ENCODE measurements around the gene LRRK1.

The LRRK1 gene

DNA sequence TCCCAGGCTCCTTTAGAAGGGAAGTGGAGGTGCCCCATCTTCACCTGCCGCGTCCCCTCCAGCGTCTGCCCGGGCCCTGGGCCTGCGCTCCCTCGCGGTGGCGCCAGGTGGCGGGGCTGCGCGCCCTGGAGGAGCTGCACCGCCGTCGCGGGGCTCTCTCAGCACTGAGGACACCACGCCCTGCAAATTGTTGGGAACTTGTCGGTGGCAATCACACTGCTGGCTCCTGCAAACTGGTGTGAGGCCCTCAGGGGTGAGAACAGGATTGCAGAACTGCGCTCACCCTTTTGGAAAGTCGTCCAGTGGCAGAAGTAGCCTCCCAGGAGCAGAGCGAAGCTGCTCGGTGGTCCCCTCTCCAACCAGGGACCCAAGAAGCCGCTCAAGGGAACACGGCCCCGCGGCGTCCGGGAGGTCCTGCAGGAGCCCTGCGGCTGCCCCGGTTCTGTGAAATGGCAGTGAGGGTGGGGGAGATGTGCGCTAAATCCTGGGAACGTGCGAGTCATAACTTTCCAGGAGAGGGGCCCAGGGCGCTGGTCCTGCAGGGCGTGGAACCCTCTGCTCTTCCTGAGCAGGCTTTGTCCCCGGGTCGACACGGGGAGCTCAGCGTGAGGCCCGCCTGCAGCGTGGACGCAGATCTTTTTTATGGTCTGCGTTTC is 995 bp upstream of the LRRK1 start:
- DNase-seq = peak; percentile 56

DNA sequence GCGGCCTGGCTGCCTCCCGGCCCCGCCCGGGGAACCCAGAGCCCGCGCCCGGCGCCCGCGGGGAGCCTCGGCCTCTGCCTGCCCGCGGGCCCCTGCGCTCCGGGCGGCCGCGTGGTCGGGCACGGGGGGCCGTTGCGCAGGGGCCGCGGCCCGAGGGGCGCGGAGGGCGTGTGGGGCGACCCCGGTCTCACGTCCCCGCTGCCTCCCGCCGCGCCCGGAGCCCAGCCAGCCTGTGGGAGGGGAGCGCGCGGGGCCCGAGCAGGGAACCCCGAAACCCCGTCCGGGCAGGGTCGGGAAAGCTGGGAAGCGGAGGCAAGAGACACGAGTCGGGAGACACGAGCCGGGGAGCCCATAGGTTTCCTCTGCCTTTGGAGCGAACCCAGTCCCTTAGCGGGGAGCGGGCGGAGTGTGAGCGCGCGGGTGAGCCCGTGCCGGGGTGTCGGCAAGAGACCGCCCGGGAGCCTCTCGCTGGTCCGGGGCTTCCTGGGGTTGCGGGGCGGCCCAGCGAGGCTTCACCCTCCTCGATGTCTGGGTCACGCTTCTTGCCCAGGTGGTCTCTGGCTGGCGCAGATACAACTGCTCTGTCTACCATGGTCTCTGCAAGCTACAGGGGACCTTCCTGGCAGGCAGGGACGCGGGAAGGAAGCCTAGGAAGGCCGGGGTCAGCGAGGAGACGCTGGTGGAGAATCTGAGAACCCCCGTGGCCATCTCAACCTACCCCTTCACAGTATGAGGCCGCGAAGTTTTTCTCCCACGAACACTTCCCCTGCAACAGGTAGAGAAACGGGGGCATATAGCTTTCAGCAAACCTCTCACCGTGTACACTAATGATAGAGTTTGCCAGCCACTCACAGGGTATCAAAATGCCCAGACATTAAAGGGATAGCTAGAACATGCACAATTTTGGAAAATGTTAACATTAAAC is 586 bp downstream of the LRRK1 start:
- DNase-seq = no peak

DNA sequence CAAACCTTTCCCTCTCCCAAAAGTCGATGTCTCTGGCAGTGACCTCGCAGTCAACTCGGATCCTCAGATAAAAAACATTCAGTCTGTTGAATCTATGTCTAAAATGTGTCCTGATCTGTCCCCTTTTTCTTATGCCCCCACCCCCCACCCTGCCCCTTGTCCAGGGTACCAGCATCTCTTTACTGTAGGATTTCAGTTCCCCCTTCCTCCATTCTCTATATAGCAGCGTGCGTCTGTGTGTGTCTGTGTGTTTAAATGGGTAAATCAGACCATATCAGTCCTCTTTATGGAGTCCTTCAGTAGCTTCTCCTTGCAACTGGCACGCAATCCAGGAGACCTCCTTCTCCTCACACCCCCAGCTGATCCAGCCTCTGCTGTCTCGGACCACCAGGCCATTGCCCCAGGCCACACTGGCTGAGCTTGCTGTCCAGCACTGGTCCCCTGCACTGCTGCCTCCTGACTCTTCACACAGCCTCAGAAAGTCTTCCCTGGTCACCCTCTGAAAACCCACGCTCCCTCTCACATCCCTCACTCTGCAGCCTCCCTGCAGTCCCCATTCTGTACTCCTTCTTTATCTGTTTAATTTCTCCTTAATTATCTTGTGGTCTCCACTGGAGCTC is 1.5 kb downstream of the LRRK1 start:
- DNase-seq = no peak

DNA sequence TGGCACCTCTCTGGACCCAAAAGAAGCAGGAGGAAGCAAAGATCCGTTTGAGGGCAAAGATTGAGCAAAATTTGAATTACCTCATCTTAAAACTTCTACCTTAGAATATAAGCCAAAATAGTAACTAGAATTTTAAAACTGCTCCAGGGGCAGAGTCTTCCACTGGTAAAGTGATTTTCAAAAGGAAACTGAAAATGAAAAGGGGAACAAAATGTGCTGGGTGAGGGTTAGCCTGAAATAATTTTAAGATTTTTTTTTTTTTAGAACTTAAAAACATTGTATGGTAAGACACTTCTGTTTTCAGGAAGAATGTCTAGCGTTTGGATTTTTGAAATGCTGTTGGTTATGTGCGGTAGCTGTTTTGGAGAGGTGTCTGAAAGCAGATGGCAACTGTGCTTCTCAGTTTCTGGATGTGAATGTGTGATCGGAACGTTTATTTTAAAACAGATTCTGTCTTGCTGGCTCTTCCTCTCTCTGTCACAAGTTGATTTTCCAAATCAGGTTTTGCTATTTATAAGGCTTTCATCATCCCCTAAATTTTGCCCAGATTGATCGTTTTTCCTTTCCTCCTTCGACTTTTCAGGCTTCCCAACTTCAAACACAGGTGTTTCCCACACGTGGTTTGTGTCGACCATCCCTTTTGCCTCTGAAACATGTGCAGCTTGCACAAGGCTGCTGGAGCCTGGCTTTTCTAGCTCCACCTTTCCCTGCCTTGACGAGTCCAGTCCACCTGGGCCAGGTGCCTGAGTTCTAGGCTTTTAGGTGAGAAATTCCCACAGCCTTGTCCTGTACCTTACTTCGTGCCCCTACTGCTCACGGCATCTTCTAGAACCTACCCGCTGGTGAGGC is 3.3 kb downstream of the LRRK1 start:
- DNase-seq = no peak

DNA sequence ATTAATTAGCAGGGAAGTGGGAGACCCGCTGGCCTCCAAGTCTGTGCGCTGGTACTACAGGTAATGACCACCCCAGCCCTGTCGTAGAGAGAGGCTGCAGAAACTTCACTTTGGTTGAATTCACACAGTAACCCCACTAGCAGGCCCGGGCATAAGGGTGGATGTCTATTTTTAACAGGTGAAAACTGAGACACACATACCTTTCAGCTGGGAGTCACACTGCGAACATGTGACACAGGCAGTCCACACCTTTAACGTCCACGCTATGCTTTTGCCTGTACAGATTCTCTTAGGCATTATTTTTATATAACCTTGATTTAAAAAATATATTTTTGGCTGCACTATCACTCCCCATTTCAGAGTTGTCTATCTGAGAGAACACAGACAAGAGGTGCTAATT is 3.9 kb downstream of the LRRK1 start:
- no peak for DNase-seq

DNA sequence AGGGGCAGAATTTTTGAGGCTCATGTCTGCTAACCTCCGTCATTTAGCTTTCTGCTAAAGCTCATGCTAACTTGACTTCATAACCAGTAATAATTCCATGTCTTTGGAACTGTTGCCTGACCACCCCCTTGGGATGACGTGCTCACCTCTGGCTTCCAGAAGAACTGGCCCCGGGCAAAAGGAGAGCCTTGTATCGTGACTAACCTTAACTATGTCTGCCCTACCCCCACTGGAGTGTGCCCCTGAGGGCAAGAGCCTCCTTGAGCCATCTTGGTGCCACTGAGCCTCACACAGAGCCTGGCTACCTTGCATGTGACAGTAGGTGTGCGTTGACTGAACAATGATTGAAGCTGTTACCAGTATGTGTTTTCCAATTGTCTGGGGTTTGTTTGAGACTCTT is 4.7 kb downstream of the LRRK1 start:
- no peak for DNase-seq

DNA sequence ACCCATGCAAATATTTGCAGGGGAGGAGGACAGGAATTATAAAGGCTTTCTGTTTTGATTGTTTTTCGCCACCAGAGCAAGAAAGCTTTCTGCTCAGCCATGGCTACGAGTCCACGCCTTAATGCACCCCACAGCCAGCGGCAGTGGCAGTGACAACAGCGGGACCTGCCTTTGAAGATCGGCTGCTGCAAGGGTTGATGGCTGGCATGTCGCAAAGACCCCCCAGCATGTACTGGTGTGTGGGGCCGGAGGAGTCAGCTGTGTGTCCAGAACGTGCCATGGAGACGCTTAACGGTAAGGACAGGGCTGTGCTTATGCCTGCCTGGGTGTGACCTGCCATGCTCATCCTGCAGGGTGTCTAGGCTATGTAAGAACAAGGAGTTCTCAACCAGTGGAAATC is 5.3 kb downstream of the LRRK1 start:
- DNase-seq = no peak

DNA sequence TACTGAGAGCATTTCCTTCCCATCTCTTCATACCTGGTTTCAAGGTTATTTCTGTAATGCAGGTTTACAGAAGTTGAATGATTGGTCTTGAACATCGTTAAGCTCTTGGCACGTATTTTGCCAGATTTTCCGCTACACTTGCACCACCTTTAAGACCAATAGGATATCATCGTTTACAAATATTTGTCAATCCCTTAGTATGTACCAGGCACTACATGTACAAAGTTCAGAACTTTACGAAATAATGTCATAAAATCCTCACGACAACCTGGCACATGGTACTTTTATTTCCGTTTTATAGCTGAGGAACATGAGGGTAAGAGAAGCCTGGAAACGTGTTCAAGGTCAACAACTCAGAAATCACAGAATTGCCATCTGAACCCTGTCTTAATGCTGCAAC is 6.3 kb downstream of the LRRK1 start:
- DNase-seq = no peak

DNA sequence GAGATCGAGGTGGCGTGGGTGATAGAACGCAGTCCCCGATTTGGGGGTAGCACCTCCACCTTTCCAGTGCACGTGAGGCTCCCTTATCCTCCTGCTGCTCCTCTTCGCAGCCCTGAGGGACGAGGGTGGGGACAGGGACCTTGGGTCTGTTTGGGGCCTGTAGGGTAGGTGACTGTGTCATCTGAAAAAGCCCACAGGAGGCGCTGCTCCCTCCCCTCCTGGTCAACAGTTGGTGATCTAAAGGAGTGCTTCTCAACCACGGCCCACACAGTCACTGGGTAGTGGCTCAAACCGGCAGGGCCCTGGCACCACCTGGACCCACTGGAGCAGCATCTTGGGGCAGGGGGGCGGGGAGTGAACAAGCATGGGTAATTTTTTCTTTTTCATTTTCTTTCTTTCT is 7.1 kb downstream of the LRRK1 start:
- no peak for DNase-seq

DNA sequence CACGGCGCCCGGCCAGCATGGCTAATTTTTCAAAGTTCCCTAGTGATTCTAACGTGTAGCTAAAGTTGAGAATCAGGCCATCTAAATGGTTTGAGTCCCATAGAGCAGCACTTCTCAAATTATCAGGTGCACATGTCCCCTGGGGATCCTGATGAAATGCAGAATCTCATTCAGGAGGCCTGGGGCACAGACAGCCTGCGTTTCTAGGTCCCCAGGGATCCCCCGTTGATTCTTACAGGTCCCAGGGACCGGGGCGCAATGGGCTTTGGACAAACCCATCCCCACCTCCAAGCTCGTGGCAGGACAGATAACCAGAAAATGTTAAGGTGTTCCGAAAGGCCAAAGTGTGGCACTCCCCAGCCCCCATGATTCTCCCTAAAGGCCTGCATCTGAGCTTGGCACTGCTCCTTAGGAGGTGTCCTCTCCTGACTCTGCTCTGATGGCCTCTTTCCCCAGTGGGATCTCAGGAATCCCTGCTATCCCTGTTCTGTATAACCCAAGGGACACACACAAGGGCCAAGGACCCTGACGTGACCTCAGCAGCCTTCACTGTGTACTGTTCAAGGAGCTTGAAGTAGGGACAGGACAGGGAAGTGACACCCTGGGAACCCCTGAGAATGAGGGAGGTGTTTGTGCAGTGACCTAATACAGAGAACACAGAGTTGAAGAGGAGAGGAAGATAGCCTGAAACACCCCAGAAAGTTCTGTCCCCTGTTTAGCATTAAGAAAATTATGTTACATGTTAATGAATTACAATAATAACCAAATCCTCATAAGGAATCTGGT is 8.0 kb downstream of the LRRK1 start:
- DNase-seq = no peak

DNA sequence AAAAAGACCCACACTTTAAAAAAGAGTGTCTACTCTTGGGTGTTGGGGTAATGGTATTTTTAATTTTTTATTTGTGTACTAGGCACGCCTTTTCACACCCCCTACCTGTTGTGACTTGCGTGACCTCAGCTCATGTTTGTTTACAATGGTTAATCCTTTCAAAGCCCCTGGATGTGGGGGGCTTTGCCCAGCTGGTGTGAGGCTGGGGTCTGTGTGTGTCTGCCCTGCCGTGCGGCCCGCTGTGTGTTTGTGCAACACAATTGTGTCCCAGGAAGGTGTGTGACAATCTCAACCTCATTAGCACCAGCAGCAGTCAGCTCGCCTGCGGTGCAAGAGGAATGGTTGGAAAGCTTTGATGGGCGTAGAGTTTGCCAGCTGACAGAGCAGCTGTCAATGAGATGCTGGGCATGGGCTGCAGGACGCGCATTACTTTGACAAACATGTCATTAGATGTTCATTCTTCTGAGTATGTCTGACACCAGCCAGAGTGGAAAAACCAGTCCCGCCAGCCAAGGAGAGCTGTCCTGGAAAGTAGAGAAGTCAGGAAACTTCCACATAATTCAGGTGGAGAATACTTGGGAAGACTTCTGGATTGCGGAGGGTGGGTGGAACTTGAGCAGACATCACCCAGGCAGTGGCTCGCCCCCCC is 9.6 kb downstream of the LRRK1 start:
- DNase-seq = no peak

DNA sequence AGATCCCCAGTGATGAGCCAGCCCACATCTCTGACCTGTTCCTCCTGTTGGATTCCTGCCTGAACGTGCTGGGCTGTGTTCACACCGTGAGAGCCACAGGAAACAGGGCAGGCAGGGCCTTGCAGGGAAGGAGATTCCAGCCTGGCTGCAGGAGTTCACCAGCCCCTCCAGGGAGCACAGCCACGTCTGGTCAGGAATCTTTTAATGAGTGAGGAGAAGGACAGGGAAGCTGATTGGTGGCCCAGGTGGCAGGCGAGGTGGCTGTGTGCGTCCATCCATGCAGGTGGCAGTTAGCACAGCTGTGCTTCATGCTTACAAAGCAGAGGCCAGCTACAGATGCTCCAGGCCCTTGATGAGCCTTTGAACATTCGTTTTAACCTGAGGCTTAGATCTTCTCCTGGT is 10.5 kb downstream of the LRRK1 start:
- no peak for DNase-seq

DNA sequence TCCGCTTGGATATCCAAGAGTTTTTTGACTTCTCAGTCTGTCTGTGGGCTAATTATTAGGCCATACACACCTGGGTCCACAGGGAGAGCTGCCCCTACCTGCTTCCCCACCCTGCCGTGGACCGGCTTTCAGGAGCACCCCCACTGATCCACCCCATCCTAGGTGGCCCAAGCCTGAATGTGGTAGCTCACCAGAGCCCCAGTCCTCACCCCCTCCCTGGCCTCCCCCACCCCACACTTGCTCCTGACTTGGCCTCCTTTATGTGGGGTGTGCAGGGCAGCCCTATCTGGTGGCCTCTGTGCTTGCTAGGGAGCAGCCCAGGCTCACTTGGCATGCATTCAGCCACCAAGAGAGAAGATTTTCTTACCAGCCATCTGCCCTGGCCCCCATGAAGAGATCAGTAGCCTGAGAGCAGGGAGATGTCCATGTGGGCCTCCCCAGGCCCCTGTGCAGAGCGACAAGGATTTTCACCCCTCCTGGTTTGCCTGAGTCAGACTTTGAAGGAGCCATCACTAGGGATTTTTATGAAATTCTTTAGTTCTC is 11.2 kb downstream of the LRRK1 start:
- DNase-seq = no peak

DNA sequence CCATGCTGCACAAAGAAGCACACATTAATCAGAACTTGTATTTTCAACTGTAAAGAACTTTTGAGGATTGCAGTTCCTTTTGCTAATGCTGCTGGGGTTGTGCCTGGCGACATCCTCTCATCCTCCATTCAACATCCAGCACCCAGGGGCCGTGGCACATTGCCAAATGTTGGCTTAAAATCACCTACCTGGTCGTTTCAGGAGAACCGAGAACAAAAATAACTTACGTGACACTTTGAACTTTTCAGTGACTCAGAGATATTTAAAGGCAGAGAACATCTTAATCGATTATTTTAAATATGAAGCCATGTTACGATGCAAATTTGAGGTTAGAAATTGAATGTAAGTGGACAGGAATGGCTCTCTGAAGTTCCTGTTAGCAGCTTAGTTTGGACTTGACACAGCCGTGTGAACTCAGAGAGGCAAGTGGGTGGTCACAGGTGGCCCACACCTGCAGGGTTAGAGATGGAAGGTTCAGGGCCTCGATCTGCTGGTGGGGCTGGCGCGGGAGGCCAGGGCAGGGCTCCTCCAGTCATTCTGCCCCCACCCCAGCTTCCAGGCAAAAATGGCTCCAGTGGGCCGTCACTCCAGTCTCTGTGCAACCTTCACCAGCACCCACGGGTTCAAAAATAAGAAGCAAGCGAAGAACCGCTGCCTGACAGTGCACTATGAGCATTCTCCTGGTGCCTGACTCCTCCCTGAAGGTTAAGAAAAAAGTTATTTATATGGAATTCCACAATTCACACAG is 12.2 kb downstream of the LRRK1 start:
- no peak for DNase-seq

DNA sequence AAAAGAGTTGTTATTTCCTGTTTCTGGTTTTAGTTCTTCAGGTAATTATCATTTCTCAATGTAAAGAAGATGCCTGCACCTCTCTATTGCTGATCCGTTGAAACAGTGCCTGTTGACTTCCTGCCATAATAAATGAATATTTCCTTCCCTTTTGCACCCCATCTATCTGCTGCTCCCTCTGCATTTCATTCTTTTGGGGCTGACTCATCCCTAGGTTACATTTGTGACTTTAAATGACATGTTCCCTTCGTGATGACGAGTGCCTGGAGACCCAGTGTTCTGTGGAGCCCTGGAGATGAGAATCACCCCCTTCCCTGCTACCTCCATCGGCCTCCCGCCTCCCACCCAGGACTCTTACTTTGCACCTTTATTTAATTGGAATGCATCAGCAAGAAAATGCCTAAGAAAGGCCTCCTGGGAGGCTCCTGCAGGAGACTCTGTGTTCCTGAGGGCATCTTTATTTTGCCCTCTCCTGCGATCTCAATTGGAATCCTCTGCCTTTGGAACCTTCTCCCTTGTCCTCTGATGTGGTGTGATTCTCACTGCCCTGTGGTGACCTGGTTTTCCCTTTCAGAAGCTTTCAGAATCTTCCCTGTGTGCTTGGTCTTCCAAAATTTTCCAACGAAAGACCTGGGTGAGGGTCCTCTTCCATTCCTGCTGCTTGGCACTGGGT is 13.7 kb downstream of the LRRK1 start:
- no peak for DNase-seq

DNA sequence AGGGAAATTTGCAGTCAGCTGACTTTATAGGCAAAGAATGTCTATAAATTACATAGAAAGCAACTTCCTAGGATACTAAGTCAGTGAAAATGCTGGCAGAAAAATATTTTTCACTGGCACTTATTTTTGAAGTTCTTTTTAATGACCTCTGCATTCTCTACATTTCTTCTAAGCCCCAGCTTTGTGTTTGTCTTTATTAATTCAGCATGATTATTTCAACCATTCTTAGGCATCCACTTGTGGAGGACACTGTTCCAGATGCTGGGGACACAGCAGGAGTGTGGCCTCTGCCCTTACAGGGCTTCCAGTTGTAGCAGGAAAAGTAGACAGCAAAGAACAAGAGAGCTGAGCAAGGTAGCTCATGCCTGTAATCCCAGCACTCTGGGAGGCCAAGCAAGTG is 15.0 kb downstream of the LRRK1 start:
- no peak for DNase-seq

DNA sequence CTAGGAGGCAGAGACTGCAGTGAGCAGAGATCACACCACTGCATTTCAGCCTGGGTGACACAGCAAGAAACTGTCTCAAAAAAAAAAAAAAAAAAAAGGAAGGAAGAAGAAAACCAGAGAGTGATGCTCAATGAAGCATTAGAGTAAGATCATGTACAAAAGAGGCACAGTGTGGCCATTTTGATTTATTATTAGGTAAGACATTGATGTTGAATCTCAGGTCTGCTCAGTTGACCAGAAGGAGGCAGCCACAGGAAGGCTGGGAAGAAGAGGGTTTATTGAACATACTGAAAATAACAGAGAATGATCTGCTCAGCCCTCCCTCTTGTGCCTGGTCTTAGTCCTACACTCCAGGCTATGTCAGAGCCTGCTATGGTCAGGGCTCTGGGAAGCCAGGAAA is 15.6 kb downstream of the LRRK1 start:
- DNase-seq = no peak

DNA sequence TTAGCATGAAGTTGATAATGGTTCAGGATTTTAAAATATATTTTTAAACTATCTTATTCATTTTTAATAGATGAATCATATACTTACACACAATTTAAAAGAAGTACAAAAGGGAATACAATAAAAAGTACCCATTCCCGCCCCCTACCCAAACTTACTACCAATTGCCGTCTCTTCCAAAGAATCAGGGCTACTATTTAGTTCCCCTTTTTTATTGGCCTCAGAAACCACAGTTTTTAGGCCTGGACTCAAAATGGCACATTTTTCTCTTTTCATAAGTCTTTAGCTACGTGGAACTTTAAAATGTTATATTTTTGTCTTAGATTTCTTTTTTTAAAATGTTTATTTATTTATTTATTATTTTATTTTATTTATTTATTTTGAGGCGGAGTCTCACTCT is 18.0 kb downstream of the LRRK1 start:
- DNase-seq = no peak

DNA sequence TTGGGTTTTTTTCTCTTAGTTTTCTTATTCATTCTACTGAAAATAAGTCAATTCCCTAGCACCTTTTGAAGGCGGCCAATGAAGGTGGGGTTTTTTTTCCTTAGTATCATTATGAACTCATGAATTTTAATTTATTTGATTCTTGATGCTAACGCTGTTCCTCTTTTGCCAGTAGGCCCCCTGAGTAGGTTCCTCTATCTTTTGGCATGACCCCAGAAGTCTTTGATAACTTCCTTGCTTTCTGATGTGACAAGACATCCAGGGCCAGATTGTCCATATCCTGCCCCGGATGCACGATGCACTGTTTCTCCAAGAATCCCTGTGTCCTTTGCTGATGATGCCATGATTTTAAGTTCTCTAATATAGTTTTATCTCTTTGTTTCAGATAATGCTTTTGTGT is 20.6 kb downstream of the LRRK1 start:
- no peak for DNase-seq

DNA sequence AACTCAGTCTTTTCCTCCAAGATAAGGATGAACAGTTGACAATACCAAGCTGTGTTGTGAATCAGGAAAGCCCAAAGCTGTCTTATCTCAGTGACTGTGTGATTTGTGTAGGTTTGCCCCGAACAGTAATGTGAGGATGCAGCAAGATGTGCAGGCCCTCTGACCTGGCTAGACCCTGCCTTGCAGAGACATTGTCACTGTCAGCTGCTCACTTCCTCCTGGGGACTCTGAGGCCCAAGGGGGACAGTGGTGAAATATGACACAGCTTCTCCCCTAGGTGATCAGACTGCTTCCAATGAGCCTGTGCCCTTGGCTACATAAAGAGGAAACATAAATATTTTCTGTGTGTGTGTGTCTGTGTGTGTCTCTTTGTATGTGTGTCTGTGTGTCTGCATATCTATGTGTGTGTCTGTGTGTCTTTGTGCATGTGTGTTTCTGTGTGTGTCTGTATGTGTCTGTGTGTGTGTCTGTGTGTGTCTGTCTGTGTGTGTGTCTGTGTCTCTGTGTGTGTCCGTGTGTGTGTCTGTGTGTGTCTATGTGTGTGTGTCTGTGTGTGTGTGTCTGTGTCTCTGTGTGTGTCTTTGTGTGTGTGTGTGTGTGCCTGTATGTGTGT is 21.7 kb downstream of the LRRK1 start:
- DNase-seq = no peak
